DOHH2 (cell line): ENCODE results near the gene DLL1.

Source experiments
- H3F3A ChIP-seq: fragments of 200-600 bp; sonication (generic), shearing (Covaris generic); 2 replicates; pipeline ENCODE4 v1.6.0; 2016; ENCODE audit warnings: antibody characterized with exemption, mild to moderate bottlenecking; ENCODE audit not compliant: control insufficient read depth, insufficient read depth
- H3K27ac ChIP-seq: fragments of 200-600 bp; sonication (generic); 2 replicates; pipeline ENCODE4 v1.5.1; 2014; ENCODE audit warnings: low read depth, mild to moderate bottlenecking, low read length, moderate library complexity
- H3K27me3 ChIP-seq: fragments of 200-600 bp; sonication (generic); 2 replicates; pipeline ENCODE4 v1.6.1; 2014; ENCODE audit warnings: mild to moderate bottlenecking, low read length, mixed read lengths; ENCODE audit not compliant: control insufficient read depth
- H3K36me3 ChIP-seq: fragments of 200-600 bp; sonication (generic); 2 replicates; pipeline ENCODE4 v1.6.1; 2014; ENCODE audit warnings: mild to moderate bottlenecking, low read length, moderate library complexity, mixed read lengths; ENCODE audit not compliant: control insufficient read depth
- H3K4me1 ChIP-seq: fragments of 200-600 bp; sonication (generic); 2 replicates; pipeline ENCODE4 v1.6.1; 2014; ENCODE audit warnings: mild to moderate bottlenecking, low read length, mixed read lengths; ENCODE audit not compliant: control insufficient read depth
- H3K4me2 ChIP-seq: fragments of 200-600 bp; sonication (generic); 2 replicates; pipeline ENCODE4 v1.6.0; 2014; ENCODE audit warnings: mild to moderate bottlenecking, low read length, moderate library complexity
- H3K4me3 ChIP-seq: fragments of 200-600 bp; sonication (generic); 2 replicates; pipeline ENCODE4 v1.5.1; 2014; ENCODE audit warnings: mild to moderate bottlenecking, low read length, mixed read lengths
- H3K79me2 ChIP-seq: fragments of 200-600 bp; sonication (generic); 2 replicates; pipeline ENCODE4 v1.6.1; 2014; ENCODE audit warnings: mild to moderate bottlenecking, low read length, mixed read lengths; ENCODE audit not compliant: control insufficient read depth
- H3K9me2 ChIP-seq: fragments of 200-600 bp; sonication (generic); replicated peaks from 2 replicates; pipeline ENCODE4 v1.6.1; 2014; ENCODE audit warnings: mild to moderate bottlenecking, low read length, mixed read lengths; ENCODE audit not compliant: control insufficient read depth
- H3K9me3 ChIP-seq: fragments of 200-600 bp; sonication (generic); 2 replicates; pipeline ENCODE4 v1.6.1; 2014; ENCODE audit warnings: antibody characterized with exemption, low read length, mixed read lengths; ENCODE audit not compliant: control insufficient read depth, insufficient read depth
- H4K20me1 ChIP-seq: fragments of 200-600 bp; sonication (generic); 2 replicates; pipeline ENCODE4 v1.6.0; 2014; ENCODE audit warnings: low read depth, mild to moderate bottlenecking, antibody characterized with exemption, low read length, moderate library complexity; ENCODE audit not compliant: control insufficient read depth, insufficient read depth
- EZH2phosphoT487 ChIP-seq: fragments of 200-600 bp; sonication (generic); IDR thresholded peaks from 2 replicates; pipeline ENCODE4 v1.6.1; 2017; ENCODE audit warnings: borderline replicate concordance, mild to moderate bottlenecking, antibody characterized with exemption, low read length, moderate library complexity, mixed read lengths
- TF ChIP-seq, protein P1 (sequence below): fragments of 200-600 bp; sonication (generic); IDR thresholded peaks from one replicate; pipeline ENCODE4 v1.5.1; 2014; ENCODE audit warnings: antibody characterized with exemption, mild to moderate bottlenecking, low read depth, low read length; ENCODE audit not compliant: poor library complexity, severe bottlenecking

The DLL1 gene

DNA sequence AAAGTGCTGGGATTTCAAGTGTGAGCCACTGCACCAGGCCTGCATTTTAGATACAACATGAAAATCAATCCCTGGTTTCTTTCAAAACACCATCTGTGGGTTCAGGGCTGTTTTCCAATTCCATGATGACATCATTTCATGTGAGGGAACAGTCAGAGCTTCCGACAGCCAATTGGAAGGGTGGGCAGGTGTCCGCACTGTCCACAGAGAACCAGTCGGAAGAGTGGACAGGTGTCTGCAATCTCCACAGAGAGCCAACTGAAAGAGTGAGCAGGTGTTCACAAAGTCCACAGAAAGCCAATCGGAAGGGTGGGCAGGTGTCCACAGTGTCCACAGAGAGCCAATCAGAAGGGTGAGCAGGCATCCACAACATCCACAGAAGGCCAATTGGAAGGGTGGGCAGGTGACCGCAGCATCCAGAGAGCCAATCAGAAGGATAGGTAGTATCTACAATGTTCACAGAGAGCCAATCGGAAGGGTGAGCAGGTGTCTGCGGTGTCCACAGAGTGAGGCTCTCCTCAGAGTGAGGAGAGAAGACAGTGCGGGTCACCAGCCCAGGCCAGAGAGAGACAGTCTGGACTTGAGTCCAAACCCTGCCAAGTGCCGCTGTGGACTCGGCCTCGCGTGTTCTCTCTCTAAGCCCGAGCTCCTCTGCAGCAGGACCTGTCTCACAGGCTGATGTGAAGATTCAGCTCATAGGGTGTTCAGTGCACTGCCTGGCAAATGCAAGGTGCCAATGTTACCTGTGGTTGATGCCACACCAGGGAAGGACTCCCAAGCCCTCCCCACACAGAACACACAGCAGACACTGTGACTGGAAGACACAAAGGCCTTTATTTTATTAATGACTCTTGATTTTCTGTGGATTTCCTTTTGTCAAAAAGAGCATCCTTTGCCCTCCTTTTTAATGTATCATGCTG, 57.3 kb downstream of the DLL1 start:
- Histone ChIP-seq H3K9me3 (no peaks in the 10 kb centered on the region), H3K79me2 (no peaks in the 10 kb centered on the region), H3K9me2 (no peaks in the 10 kb centered on the region), H3K27ac (no peak overlapping the region), H3K4me1 (no peaks in the 10 kb centered on the region), H3F3A (no peaks in the 10 kb centered on the region), H3K27me3 (no peaks in the 10 kb centered on the region), H3K4me3 (no peak overlapping the region), H4K20me1 (no peaks in the 10 kb centered on the region), H3K4me2 (no peak overlapping the region), H3K36me3 (no peaks in the 10 kb centered on the region)
- TF ChIP-seq, protein P1, sequence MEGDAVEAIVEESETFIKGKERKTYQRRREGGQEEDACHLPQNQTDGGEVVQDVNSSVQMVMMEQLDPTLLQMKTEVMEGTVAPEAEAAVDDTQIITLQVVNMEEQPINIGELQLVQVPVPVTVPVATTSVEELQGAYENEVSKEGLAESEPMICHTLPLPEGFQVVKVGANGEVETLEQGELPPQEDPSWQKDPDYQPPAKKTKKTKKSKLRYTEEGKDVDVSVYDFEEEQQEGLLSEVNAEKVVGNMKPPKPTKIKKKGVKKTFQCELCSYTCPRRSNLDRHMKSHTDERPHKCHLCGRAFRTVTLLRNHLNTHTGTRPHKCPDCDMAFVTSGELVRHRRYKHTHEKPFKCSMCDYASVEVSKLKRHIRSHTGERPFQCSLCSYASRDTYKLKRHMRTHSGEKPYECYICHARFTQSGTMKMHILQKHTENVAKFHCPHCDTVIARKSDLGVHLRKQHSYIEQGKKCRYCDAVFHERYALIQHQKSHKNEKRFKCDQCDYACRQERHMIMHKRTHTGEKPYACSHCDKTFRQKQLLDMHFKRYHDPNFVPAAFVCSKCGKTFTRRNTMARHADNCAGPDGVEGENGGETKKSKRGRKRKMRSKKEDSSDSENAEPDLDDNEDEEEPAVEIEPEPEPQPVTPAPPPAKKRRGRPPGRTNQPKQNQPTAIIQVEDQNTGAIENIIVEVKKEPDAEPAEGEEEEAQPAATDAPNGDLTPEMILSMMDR: no peak
- TF ChIP-seq EZH2phosphoT487: no peak
